ENCODE results near the gene FARP2. TPM values are rescaled to one million over a fixed set of nuclear protein-coding genes. Genes with fewer than 3 reads are reported as not detected.
"Not testable (repeated sequence)": the region's sequence is repeated elsewhere in the genome, so short reads cannot be mapped to it uniquely, and the experiment has no call there.

The FARP2 gene
- total RNA-seq, 1 donor from 2014 or later = 14.0 TPM

DNA sequence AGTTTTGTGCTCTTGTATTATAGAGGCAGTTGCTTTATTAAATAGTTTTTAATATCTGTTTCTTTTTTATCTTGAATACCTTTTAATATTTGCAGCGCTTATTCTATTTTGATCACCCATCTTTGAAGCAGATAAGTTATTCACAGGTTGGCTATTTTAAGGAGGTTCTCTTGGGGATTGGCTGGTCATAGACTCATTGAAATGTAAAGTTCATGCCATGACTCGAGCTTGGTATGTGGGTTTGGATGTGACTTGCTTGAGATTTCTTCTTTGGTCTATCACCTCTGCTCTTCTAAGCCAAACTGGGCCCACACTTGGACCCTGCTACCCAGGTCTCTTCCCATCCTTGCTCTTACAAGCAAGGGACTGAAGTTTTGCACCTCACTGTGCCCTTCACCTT, 33.6 kb downstream of the FARP2 start:
- intact Hi-C loops (cut with DNase I) = no loop called here
- DNase-seq = no peak
- ATAC-seq (ENCODE audit: poor library complexity) = no peak

DNA sequence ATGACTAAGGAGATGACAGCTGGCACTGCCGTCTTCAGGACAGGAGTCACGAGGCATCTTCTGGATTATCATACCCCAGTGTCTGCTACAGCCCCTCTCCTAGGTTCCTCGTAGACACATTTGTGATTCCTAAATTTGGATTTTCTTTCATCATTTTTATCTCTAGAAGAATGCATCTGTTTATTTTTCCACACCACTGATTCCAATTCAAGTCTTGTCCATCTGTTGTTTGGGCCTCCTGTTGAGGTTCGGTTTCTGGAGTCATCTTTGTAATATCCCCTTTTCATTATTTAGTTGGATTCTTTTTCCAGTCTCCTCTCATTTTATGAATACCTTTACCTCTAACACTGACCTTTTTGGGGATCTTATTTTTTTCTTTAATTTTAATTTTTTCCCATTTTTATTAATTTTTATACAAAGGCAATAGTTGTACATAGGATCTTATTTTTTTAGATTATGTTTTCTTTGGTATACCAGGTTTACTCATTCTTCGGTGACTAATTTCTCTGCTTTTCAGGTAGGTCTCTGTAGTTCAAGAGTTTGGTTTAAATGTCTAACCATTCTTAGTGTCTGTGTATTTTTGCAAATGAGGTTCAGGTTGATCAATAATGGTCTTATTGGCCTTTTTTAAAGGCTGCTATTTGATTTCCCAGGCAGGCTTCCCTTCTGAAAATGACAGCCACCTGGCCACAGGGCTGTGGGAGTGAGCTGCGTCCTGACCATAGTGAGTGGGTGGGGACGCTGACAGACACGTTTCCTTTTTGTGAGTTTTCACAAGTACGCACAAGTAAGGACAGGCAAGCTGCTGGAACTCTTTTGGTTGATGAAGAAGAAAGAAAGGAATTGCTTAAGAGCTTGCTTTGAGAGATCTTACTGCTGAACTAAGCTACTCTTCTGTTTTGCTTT, 34.5 kb downstream of the FARP2 start:
- intact Hi-C loops (cut with DNase I) = no loop called here
- DNase-seq (no peak), ATAC-seq (ENCODE audit: poor library complexity) (no peak)

DNA sequence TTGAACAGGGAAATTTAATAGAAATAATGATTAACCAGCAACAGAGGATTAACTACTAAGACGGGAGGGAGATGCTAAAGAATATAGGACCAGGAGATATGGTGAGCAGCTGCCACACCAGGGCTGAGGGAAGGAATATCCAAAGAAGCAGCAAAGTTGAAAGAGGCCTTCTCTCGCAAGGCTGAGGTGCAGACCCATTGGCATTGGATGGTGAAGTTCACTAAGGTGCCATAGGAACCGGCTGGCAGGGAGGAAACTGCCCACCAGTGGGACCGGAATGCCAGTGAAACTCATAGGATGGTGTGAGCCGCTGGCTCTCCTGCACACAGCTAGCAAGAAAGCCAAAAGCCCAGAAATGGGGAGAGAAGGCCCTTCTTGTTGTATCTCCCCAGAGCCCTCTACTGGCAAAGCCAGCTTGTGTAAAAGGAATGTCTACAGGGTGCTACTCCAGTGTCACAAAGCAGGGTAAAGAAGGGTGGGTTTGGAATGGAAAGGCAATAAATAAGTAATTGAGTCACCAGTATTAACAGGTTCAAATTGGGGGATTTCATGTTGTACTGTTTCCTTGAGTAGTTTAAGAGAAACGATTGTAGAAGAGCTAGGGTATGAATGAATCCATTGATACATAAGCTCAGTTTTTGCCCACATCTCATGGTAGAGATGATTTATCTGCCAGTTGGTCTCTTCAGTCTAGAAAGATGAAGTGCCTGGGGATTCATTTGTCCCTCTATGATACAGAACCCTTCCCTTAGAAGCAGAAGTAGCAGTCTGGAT, 36.0 kb downstream of the FARP2 start:
- DNase-seq = no peak
- peak; percentile 58 for ATAC-seq (ENCODE audit: poor library complexity)
- intact Hi-C loops (cut with DNase I) = no loop called here

GRCh38 chr2:241392753-241393152, 36.7 kb downstream of the FARP2 start:
- intact Hi-C loops (cut with DNase I); DNase-seq; ATAC-seq (ENCODE audit: poor library complexity): not testable (repeated sequence)

- intact Hi-C loops (cut with DNase I) = no loop called here
- ATAC-seq (ENCODE audit: poor library complexity) (no peak), DNase-seq (no peak)
Observed at GRCh38 chr2:241393524-241394196, 37.6 kb downstream of the FARP2 start.

GRCh38 chr2:241396809-241397208, 40.7 kb downstream of the FARP2 start:
- intact Hi-C loops (cut with DNase I); DNase-seq; ATAC-seq (ENCODE audit: poor library complexity): not testable (repeated sequence)

DNA sequence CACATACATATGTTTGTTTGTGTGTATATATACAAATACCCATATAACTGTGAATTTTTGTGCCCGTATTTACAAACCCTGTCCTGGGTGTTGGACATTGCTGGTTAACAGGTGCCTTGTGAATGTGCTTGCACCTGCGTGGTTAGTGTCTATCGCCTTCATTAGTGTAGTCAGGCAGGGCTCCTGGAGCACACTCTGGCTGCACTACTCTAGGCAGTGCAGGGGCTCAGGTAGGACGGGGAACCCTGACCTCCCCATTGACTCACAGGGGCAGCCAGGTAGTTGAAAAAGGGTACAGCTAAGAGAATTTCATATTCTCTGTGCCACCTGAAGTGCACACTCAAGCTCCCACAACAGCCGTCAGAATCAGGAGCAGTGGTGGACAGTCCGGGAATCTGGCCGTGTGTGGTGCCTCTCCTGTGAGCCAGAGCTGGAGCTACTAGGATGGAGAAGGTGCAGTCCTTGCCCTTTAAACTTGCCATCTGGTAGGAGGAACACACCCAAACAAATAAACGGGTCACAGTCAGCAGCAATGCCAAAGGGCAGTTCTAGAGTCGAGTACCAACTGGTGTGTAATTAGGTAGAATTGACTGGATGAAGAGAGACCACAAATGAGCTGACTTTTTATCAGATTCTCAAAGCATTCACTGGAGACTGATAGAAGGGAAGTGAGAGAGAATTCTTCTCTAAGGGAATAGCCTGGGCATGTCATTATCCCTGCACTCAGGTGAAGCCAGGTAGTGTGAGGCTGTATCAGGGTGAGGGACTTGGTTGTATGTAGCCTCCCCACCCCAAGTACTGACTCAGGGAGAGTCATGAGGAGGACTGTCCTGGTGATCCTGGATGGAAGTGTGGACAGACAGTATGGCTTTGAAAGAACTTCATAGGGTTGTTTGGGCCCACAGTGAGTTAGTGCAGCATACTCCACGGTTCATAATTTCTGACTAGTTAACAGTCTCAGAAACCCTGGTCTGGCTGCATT, 44.1 kb downstream of the FARP2 start:
- peak; percentile 29 for ATAC-seq (ENCODE audit: poor library complexity)
- DNase-seq = no peak
- intact Hi-C loops (cut with DNase I) = no loop called here

DNA sequence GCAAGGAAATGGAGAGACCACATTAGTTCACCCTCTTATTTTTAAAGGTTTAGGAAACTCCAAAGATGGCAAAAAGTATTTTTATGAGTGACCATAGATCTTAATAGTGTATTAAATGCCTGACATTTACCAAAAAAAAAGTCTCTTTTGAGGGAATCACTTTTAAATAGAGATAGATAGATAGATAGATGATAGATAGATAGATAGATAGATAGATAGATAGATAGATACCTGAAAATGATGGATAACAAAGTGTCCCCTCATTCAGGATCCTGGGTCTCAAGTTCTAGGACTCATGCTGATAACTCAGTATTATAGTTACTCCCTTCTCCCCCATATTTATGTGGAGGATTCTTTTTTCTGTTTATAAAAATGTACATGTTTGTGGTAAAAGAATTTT, 52.8 kb downstream of the FARP2 start:
- intact Hi-C loops (cut with DNase I) = no loop called here
- no peak for DNase-seq

GRCh38 chr2:241410739-241411176, 54.7 kb downstream of the FARP2 start:
- intact Hi-C loops (cut with DNase I) = no loop called here
- ATAC-seq (ENCODE audit: poor library complexity) = no peak
- no peak for DNase-seq

More for the DNA sequence above, 52.8 kb downstream of the FARP2 start:
- ATAC-seq (ENCODE audit: poor library complexity) = no peak

GRCh38 chr2:241412144-241412543, 56.1 kb downstream of the FARP2 start:
- ATAC-seq (ENCODE audit: poor library complexity) (no peak), DNase-seq (no peak)
- intact Hi-C loops (cut with DNase I) = no loop called here

DNA sequence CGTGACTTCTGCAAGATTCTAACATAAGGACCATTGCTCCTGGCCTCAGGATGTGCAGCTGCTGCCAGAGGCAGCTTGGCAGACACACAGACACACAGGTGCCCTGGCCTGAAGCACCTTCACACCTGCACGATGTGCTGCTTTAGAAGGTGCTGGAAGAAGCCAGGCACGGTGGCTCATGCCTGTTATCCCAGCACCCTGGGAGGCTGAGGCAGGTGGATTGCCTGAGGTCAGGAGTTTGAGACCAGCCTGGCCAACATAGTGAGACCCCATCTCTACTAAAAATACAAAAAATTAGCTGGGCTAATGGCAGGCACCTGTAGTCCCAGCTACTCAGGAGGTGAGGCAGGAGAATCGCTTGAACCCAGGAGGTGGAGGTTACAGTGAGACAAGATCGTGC, 57.4 kb downstream of the FARP2 start:
- DNase-seq; intact Hi-C loops (cut with DNase I); ATAC-seq (ENCODE audit: poor library complexity): not testable (repeated sequence)

DNA sequence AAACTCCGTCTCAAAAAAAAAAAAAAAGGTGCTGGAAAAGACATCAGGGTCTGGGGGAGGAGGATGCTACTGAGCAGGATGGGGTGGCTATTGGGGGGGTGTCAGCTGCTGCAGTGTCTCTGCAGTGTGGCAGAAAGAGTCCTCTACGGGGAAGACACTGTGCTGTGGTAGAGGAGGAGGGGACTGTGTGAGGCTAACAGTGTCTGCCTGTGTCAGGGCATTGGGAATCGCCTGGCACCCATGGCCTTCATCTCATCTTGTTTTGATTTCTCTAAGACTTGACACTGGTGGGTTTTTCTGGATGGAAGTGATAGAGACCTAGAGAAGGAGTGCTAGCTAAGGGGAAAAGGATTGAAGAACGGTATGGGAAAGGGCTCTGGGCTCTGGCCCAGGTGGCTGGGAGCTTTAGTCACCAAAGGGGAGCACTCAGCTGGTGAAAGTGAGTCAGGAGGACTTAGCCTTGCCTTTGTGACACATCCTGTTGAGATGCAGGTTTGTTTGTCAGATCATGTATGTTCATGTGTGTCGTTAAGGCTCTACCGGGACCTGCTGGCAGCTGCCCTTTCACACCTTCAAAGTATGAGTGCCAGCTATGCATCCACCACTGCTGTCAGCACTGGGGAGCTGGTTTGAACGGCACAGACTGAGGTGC, 58.0 kb downstream of the FARP2 start:
- intact Hi-C loops (cut with DNase I) = no loop called here
- DNase-seq (no peak), ATAC-seq (ENCODE audit: poor library complexity) (no peak)

GRCh38 chr2:241415196-241415595, 59.1 kb downstream of the FARP2 start:
- ATAC-seq (ENCODE audit: poor library complexity) (no peak), DNase-seq (no peak)
- intact Hi-C loops (cut with DNase I) = no loop called here

- DNase-seq (no peak), ATAC-seq (ENCODE audit: poor library complexity) (no peak)
- intact Hi-C loops (cut with DNase I) = no loop called here
Observed at GRCh38 chr2:241417626-241418025, 61.5 kb downstream of the FARP2 start.

- no peak for DNase-seq
- intact Hi-C loops (cut with DNase I) = no loop called here
- ATAC-seq (ENCODE audit: poor library complexity) = no peak
Observed at GRCh38 chr2:241421330-241421729, 65.2 kb downstream of the FARP2 start.

GRCh38 chr2:241421942-241422341, 65.9 kb downstream of the FARP2 start:
- intact Hi-C loops (cut with DNase I); ATAC-seq (ENCODE audit: poor library complexity); DNase-seq: not testable (repeated sequence)

DNA sequence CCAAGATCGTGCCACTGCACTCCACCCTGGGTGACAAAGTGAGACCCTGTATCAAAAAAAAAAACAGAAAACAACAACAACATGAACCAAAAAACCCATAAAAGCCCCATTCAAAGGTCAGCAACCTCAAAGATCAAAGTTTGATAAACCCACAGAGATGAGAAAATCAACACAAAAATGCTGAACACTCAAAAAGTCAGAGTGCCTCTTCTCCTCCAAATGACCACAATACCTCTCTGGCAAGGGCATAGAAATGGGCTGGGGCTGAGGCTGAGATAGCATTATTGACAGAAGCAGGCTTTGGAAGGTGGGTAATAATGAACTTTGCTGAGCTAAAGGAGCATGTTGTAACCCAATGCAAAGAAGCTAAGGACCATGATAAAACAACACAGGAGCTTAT, 66.3 kb downstream of the FARP2 start:
- DNase-seq (no peak), ATAC-seq (ENCODE audit: poor library complexity) (no peak)
- intact Hi-C loops (cut with DNase I) = no loop called here

DNA sequence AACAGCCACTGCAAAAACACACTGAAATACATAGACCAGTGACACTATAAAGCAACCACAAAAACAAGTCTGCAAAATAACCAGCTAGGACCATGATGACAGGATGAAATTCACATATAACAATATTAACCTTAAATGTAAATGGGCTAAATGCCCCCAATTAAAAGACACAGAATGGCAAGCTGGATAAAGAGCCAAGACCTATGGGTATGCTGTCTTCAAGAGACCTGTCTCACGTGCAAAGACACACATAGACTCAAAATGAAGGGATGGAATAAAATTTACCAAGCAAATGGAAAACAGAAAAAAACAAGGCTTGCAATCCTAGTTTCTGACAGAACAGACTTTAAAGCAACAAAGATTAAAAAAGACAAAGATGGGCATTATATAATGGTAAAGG, 67.4 kb downstream of the FARP2 start:
- ATAC-seq (ENCODE audit: poor library complexity); intact Hi-C loops (cut with DNase I): not testable (repeated sequence)

More for the DNA sequence above, 67.4 kb downstream of the FARP2 start:
- DNase-seq = not testable (repeated sequence)
